Liver (tissue), 9 donors: ENCODE measurements around the gene POFUT1. TPM values are rescaled to one million over a fixed set of nuclear protein-coding genes. Genes with fewer than 3 reads are reported as not detected.
"Not testable (repeated sequence)": the region's sequence is repeated elsewhere in the genome, so short reads cannot be mapped to it uniquely, and the experiment has no call there.

Experiments used
- DNase-seq: peaks from one replicate; pipeline ENCODE4 v3.0.0-alpha.2; 2017; ENCODE audit warnings: low spot score
- H3K27ac ChIP-seq, 2 donors: one replicate each; pipeline ENCODE4 v1.7.0; 2013; ENCODE audit warnings: inconsistent platforms in 2 of 2, low read length in 2 of 2, control low read depth in 1 of 2, low read depth in 1 of 2, mild to moderate bottlenecking in 1 of 2
- H3K27me3 ChIP-seq, 4 donors: one replicate each; pipeline versions ENCODE4 v1.6.1 to v1.7.0; 2013; ENCODE audit warnings: low read length in 3 of 4, inconsistent platforms in 1 of 4, mild to moderate bottlenecking in 1 of 4, moderate library complexity in 1 of 4; ENCODE audit not compliant: control insufficient read depth in 4 of 4, insufficient read depth in 4 of 4
- H3K36me3 ChIP-seq, 4 donors: one replicate each; pipeline versions ENCODE4 v1.6.1 to v1.7.0; 2013; ENCODE audit warnings: low read length in 3 of 4, mild to moderate bottlenecking in 3 of 4, low read depth in 1 of 4, moderate library complexity in 1 of 4; ENCODE audit not compliant: control insufficient read depth in 4 of 4, insufficient read depth in 3 of 4
- H3K4me1 ChIP-seq, 4 donors: one replicate each; pipeline versions ENCODE4 v1.6.1 to v1.7.0; 2013; ENCODE audit warnings: low read length in 3 of 4, mild to moderate bottlenecking in 3 of 4, moderate library complexity in 1 of 4; ENCODE audit not compliant: control insufficient read depth in 4 of 4, insufficient read depth in 4 of 4
- H3K4me3 ChIP-seq, 3 donors: one replicate each; pipeline versions ENCODE4 v1.6.1 to v1.7.0; 2013; ENCODE audit warnings: low read length in 3 of 3, control low read depth in 1 of 3, low read depth in 1 of 3, mild to moderate bottlenecking in 1 of 3
- H3K9ac ChIP-seq, 2 donors: one replicate each; pipeline ENCODE4 v1.7.0; 2013; ENCODE audit warnings: low read length in 2 of 2, mild to moderate bottlenecking in 2 of 2, moderate library complexity in 2 of 2, control low read depth in 1 of 2, low read depth in 1 of 2
- H3K9me3 ChIP-seq, 4 donors: one replicate each; pipeline versions ENCODE4 v1.6.1 to v1.7.0; 2013; ENCODE audit warnings: low read length in 3 of 4; ENCODE audit not compliant: control insufficient read depth in 4 of 4
- ATF3 ChIP-seq: IDR thresholded peaks from 2 replicates; pipeline ENCODE4 v1.6.1; 2016; ENCODE audit warnings: antibody characterized with exemption
- EGR1 ChIP-seq, 2 donors: IDR thresholded peaks; 2 replicates each; pipeline ENCODE4 v1.6.1; 2016 to 2018; ENCODE audit warnings: antibody characterized with exemption in 2 of 2, low read depth in 2 of 2
- FOXA1 ChIP-seq: IDR thresholded peaks from 2 replicates; pipeline ENCODE4 v1.6.1; 2016; ENCODE audit warnings: antibody characterized with exemption
- FOXA2 ChIP-seq: IDR thresholded peaks from 2 replicates; pipeline ENCODE4 v1.6.1; 2016; ENCODE audit warnings: antibody characterized with exemption
- GABPA ChIP-seq, 2 donors: IDR thresholded peaks in 1 of 2; conservative IDR thresholded peaks in 1 of 2; 2 replicates each; pipeline ENCODE4 v1.6.1; 2016; ENCODE audit warnings: antibody characterized with exemption in 2 of 2, mild to moderate bottlenecking in 1 of 2, moderate library complexity in 1 of 2
- HNF4A ChIP-seq, 2 donors: conservative IDR thresholded peaks; 2 replicates each; pipeline ENCODE4 v1.6.1; 2016; ENCODE audit warnings: antibody characterized with exemption in 2 of 2, mild to moderate bottlenecking in 2 of 2
- HNF4G ChIP-seq: IDR thresholded peaks from 2 replicates; pipeline ENCODE4 v1.6.1; 2016; ENCODE audit warnings: antibody characterized with exemption
- JUND ChIP-seq, 2 donors: IDR thresholded peaks; 2 replicates each; pipeline ENCODE4 v1.6.1; 2016; ENCODE audit warnings: antibody characterized with exemption in 2 of 2
- NR2F2 ChIP-seq: IDR thresholded peaks from 2 replicates; pipeline ENCODE4 v1.6.1; 2016; ENCODE audit warnings: antibody characterized with exemption
- REST ChIP-seq: IDR thresholded peaks from 2 replicates; pipeline ENCODE4 v1.6.1; 2016; ENCODE audit warnings: antibody characterized with exemption, mild to moderate bottlenecking
- RXRA ChIP-seq, 2 donors: IDR thresholded peaks; 2 replicates each; pipeline ENCODE4 v1.6.1; 2017 to 2018; ENCODE audit warnings: antibody characterized with exemption in 2 of 2, mild to moderate bottlenecking in 1 of 2
- SP1 ChIP-seq: IDR thresholded peaks from 2 replicates; pipeline ENCODE4 v1.6.1; 2018; ENCODE audit warnings: antibody characterized with exemption, mild to moderate bottlenecking
- TAF1 ChIP-seq: conservative IDR thresholded peaks from 2 replicates; pipeline ENCODE4 v1.6.1; 2016; ENCODE audit warnings: antibody characterized with exemption, mild to moderate bottlenecking
- WGBS: extraction: QIAGEN DNeasy Blood & Tissue Kit; methylation state at CpG from one replicate; pipeline ENCODE4 v1.1.7; 2013; 5-methylcytosine and 5-hydroxymethylcytosine counted together
- polyA plus RNA-seq, 2 donors: library from polyadenylated mRNA; stranded (reverse) in 1 of 2; unstranded in 1 of 2; fragments of 200-250 nt in 1 of 2; fragments of >200 nt in 1 of 2; fragmentation: Nextera tagmentation in 1 of 2; extraction: Ambion mirVana in 1 of 2; gene quantifications; one replicate each; pipeline versions ENCODE4 v1.2.1 to v1.2.3, GENCODE V29; 2013 to 2015
- total RNA-seq, 2 donors: library from RNA; depleted of rRNA; stranded (reverse); fragments of >200 nt; gene quantifications; one replicate each; pipeline ENCODE4 v1.2.3, GENCODE V29; 2014
- TF ChIP-seq, protein P1 (sequence below): IDR thresholded peaks from 2 replicates; pipeline ENCODE4 v1.6.1; 2016; ENCODE audit warnings: antibody characterized with exemption
- TF ChIP-seq, protein P2 (sequence below): IDR thresholded peaks from 2 replicates; pipeline ENCODE4 v1.6.1; 2016; ENCODE audit warnings: antibody characterized with exemption
- donor health status: healthy.
- donor health status: healthy.
- donor health status: healthy.
- donor health status: healthy.
- donor health status: healthy.

POFUT1 gene
- total and polyA plus RNA-seq, 4 donors: 14.6 to 43.3 (median 24.8) TPM

DNA sequence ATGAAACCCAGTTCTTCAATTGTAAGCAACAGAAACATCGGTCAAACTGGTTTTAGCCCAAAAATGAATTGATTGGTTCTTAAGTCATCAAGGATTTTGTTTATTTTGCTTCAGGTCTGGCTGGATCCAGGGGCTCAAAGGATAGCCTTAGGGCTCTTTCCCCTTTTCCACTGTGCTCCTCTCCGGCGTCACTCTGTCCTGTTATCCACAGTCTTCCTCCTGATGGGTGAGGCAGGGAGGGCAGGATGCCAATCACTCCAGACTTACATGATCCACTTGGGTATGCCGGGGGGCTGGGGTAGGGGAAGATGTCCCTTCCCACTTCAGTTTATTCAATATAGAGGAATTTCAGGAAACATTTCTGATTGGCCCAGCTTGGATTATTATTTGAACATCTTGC lies 40.1 kb upstream of the POFUT1 start:
- DNase-seq: no peak
- TF ChIP-seq ATF3: no peak
- TF ChIP-seq, protein P1, sequence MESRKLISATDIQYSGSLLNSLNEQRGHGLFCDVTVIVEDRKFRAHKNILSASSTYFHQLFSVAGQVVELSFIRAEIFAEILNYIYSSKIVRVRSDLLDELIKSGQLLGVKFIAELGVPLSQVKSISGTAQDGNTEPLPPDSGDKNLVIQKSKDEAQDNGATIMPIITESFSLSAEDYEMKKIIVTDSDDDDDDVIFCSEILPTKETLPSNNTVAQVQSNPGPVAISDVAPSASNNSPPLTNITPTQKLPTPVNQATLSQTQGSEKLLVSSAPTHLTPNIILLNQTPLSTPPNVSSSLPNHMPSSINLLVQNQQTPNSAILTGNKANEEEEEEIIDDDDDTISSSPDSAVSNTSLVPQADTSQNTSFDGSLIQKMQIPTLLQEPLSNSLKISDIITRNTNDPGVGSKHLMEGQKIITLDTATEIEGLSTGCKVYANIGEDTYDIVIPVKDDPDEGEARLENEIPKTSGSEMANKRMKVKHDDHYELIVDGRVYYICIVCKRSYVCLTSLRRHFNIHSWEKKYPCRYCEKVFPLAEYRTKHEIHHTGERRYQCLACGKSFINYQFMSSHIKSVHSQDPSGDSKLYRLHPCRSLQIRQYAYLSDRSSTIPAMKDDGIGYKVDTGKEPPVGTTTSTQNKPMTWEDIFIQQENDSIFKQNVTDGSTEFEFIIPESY: no peak
- TF ChIP-seq HNF4G: no peak
- H3K27ac ChIP-seq: no peak overlapping the region
- H3K9ac ChIP-seq: no peak overlapping the region
- 86% methylated on average over 4 of the region's 4 CpGs for WGBS
- peaks cover 9 to 35% (median 14%) of the 10 kb centered on the region in 4 donors for H3K36me3 ChIP-seq
- H3K9me3 ChIP-seq: no peaks in the 10 kb centered on the region
- H3K4me1 ChIP-seq: no peaks in the 10 kb centered on the region
- no peaks in the 10 kb centered on the region for H3K27me3 ChIP-seq
- no peak overlapping the region for H3K4me3 ChIP-seq

DNA sequence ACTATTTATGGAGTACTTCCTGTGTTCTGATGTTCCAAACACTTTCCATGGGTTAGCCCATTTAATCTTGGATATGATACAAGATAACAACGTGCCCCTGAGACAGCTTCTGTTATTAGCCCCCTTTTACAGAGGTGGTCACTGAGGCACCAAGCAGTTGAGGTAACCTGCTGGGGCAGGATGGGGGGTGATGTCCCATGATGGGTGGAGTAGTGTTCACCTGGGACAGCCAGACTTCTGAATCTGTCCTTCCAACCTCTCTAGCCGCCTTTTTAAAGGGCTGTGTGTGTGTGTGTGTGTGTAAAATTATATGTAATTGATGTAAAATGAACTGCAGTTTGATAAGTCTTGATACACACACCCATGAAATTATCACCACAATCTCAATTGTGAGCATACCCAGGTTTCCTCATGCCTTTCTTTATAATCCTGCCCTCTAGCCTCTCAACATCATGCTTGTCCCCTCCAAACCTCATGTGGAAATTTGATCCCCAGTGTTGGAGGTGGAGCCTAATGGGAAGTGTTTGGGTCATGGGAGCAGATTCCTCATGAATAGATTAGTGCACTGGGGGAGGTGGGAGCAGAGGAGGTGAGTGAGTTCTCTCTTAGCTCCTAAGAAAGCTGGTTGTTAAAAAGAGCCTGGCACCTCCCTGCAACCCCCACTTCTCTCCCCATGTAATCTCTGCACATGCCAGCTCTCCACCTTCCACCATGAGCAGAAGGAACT lies 39.3 kb upstream of the POFUT1 start:
- Histone ChIP-seq H3K9me3 (no peaks in the 10 kb centered on the region), H3K36me3 (peaks cover 9 to 30% (median 12%) of the 10 kb centered on the region in 4 donors), H3K4me1 (no peaks in the 10 kb centered on the region), H3K27me3 (no peaks in the 10 kb centered on the region), H3K9ac (no peak overlapping the region), H3K4me3 (no peak overlapping the region), H3K27ac (no peak overlapping the region)
- TF ChIP-seq TAF1 (no peak), RXRA (IDR thresholded peaks at IDR 0.05) (no peak), HNF4A (conservative IDR thresholded peaks at IDR 0.05) (no peak), REST (no peak), FOXA2 (no peak), GABPA (IDR thresholded peaks at IDR 0.05 in 1 of 2, conservative IDR thresholded peaks at IDR 0.05 in 1 of 2) (no peak), FOXA1 (no peak), EGR1 (IDR thresholded peaks at IDR 0.05; ENCODE audit: low read depth in 2 of 2) (no peak), JUND (IDR thresholded peaks at IDR 0.05) (no peak), SP1 (no peak), NR2F2 (no peak)
- TF ChIP-seq, protein P2, sequence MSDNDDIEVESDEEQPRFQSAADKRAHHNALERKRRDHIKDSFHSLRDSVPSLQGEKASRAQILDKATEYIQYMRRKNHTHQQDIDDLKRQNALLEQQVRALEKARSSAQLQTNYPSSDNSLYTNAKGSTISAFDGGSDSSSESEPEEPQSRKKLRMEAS: no peak
- no peak for DNase-seq
- 83% methylated on average over 2 of the region's 2 CpGs for WGBS

DNA sequence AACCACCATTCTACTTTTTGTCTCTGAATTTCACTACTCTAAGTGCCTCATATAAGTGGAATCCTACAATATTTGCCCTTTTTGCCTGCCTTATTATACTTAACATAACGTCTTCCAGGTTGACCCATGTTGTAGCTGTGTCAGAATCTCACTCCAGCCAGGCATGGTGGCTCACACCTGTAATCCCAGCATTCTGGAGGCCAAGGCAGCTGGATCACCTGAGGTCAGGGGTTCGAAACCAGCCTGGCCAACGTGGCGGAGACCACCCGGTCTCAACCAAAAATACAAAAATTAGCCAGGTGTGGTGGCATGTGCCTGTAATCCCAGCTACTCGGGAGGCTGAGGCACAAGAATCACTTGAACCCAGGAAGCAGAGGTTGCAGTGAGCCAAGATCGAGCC lies 30.0 kb upstream of the POFUT1 start:
- not testable (repeated sequence) for H3K4me1 ChIP-seq, H3K36me3 ChIP-seq, DNase-seq, H3K4me3 ChIP-seq, H3K27ac ChIP-seq, H3K9me3 ChIP-seq, H3K27me3 ChIP-seq, H3K9ac ChIP-seq
- 95% methylated on average over 7 of the region's 7 CpGs for WGBS
